NOMO-1 (cell line): Measurements from ENCODE around the gene PLEKHG2.
"Not testable (repeated sequence)": the region's sequence is repeated elsewhere in the genome, so short reads cannot be mapped to it uniquely, and the experiment has no call there.

Source experiments
- DNase-seq, 2 experiments: peaks; one replicate each; lab custom pipeline; 2025; ENCODE audit not compliant: unreplicated experiment in 2 of 2; lab: John Stamatoyannopoulos, UW

PLEKHG2 gene

GRCh38 chr19:39435499-39436349 is 23.3 kb downstream of the PLEKHG2 start, which contains the start of gene RPS16:
RPS16 (minus strand) TSS chr19:39435949; CDS start chr19:39435895, 54 bp downstream.
- peak; percentile 97 to 98 for DNase-seq

DNA sequence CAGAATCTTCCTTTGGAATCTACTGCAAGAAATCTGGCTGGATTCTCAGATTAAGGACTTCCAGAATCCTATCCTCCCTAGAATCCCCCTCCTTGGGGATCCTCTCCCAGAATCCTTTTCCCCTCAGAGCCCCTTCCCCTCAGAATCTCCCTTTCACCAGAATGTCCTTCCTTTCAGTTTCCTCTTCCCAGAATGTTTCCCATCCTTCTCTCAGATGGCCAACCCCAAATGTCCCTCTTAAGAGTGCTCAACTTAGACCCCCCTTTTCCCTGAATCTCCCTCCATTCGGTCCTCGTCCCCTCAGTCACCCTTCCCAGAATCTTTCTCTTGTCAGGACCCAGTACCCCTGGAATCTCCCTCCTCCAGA is 23.9 kb downstream of the PLEKHG2 start:
- DNase-seq = no peak

DNA sequence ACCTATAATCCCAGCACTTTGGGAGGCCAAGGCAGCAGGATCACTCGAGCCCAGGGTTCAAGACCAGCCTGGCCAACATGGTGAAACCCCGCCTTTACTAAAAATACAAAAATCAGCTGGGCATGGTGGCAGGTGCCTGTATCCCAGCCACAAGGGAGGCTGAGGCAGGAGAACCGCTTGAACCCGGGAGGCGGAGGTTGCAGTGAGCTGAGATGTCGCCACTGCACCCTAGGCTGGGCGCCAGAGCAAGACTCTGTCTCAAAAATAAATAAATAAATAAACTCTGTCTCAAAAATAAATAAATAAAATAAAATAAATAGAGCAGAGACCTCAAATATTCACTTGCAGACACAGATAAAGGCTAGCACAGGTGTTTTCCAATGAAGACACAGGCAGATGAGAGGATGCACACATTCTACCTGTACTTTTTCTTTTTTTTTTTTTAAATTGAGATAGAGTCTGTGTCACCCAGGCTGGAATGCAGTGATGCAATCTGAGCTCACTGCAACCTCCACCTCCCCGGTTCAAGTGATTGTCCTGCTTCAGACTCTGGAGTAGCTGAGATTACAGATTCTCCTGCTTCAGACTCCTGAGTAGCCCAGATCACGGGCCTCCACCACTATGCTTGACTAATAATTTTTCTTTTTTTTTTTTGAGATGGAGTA is 25.9 kb downstream of the PLEKHG2 start:
- DNase-seq = no peak

DNA sequence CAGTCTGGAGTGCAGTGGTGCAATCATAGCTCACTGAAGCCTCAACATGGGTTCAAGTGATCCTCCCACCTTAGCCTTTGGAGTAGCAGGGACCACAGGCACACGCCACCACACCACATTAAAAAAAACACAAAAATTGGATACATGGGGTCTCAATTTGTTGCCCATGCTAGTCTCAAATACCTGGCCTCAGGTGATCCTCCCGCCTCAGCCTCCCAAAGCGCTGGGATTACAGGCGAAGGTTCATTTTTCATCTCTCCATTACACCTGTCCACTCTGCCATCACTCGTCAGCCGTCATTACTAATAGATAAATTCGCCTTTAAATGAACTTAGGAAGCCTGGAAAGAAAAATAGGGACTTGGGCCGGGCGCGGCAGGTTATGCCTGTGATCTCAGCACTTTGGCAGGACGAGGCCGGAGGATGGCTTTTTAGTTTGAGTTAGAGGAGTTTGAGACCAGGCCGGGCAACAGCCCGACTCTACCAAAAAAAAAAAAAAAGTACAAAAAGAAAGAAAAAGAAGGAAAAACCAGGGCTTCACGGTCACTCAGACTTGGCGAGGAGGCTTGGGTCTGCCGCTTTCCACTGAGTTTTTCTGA is 32.2 kb downstream of the PLEKHG2 start:
- no peak for DNase-seq

- peak; percentile 96 to 97 for DNase-seq
These were observed 33.0 kb downstream of the PLEKHG2 start, which contains the start of gene SUPT5H for GRCh38 chr19:39445196-39446111. SUPT5H (plus strand) TSS chr19:39445582; CDS start chr19:39445891, 309 bp downstream.

GRCh38 chr19:39446365-39447084 is 34.1 kb downstream of the PLEKHG2 start:
- no peak for DNase-seq

DNA sequence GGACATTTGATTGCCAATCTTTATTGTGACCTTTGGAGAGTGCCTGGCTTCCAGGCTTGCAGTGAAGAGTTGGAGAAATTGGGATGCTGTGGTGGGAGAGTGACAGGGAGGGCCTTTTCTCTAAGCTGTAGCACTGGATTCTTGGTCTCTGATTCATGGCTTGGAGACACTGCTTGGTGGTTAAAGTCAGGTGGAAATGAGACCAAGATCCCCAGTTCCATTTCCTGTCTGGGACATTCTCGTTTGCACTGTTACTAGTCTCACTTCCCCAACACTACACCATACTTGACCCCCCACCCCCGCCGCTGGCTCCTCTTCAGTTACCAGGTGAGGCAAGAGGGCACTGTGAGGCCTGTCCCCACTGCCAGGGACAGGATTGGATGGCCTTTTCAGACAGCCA is 35.8 kb downstream of the PLEKHG2 start:
- peak; percentile 34 to 65 for DNase-seq

- no peak for DNase-seq
These were observed 36.8 kb downstream of the PLEKHG2 start for GRCh38 chr19:39449116-39449797.

- not testable (repeated sequence) for DNase-seq
These were observed 38.8 kb downstream of the PLEKHG2 start for GRCh38 chr19:39451257-39451656.

GRCh38 chr19:39463403-39463802 is 50.9 kb downstream of the PLEKHG2 start:
- DNase-seq = no peak

DNA sequence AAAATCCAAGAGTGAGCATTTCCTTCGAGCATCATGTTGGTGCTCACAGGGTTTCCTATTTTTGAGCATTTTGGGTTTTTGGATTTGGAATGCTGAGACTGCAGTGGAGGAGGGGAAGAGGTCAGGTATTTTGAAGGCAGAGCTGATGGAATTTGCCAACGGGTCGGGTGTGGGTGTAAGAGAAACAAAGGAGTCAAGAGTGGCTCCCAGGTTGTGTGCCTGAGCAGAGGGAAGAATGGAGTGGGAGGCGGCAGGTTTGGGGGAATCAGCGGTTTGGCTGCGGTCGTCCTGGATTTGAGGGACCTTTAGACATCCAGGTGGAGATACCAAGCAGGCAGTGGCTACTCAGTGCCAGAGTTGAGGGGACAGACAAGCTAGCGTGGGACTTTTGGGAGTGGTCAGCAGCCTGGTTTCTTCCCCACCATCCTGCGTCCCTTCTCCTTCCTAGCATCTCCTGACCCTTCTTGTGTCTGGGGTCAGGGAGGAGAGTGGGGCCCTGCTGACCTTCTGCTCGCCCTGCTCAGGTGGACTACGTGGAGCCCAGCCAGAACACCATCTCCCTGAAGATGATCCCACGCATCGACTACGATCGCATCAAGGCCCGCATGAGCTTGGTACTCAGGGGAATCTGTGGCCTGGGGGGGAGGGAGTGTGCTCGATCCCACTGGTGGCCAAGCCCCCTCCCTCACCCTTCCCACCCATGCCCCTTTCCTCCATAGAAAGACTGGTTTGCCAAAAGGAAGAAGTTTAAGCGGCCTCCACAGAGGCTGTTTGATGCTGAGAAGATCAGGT is 53.7 kb downstream of the PLEKHG2 start:
- no peak for DNase-seq

DNA sequence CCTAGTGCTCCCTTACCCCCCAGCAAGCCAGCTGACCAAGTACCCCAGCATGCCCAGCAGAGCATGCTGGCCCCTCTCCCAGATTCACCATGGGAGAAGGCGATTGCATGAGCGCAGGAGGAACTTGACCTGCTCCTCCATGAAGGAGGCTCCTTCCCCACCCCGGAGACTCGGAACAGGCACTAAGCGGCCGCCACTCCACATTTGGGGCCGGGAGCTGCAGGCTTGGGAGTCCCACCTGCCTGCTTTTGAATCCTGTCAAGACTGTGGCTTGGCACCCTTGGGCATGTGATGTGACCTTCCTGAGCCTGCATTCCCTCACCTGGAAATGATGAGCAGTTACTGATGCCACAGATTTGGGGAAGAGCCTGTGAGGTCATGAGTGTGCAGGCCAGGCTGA is 55.5 kb downstream of the PLEKHG2 start:
- no peak for DNase-seq

- DNase-seq = no peak
These were observed 56.6 kb downstream of the PLEKHG2 start for GRCh38 chr19:39469036-39469435.

GRCh38 chr19:39469567-39469966 is 57.1 kb downstream of the PLEKHG2 start:
- DNase-seq = no peak

DNA sequence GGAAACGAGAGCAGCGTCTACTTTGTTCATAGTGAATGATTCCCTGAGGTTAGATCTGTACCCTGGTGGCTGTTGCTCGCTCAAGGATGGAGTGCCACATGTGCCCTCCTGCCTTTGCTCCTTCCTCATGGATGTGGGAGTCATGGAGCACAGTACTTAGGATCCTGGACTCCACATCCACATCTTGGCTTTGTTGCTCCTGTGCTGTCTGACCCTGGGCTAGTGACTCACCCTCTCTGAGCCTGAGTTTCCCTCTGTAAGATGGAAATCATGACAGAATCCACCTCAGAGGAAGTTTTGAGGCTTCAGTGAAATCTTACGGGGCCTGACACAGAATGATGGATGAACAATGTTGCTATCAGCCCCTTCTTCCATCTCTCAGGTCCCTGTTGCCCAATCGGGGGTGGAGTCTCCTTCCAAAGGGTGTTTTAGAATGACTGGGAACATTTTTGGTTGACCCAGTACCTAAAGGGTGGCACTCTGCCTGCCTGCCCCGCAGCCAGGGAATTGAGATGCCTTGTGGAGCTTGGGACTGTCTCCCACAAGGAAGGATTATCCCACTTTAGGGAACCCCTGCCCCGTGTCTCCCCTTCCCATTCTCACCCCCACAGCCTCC is 58.4 kb downstream of the PLEKHG2 start:
- DNase-seq = no peak

- DNase-seq = no peak
These were observed 59.5 kb downstream of the PLEKHG2 start for GRCh38 chr19:39471756-39472536.

- DNase-seq = no peak
These were observed 60.4 kb downstream of the PLEKHG2 start for GRCh38 chr19:39472746-39473442.
